ENCODE data around the gene CD48.

The CD48 gene

DNA sequence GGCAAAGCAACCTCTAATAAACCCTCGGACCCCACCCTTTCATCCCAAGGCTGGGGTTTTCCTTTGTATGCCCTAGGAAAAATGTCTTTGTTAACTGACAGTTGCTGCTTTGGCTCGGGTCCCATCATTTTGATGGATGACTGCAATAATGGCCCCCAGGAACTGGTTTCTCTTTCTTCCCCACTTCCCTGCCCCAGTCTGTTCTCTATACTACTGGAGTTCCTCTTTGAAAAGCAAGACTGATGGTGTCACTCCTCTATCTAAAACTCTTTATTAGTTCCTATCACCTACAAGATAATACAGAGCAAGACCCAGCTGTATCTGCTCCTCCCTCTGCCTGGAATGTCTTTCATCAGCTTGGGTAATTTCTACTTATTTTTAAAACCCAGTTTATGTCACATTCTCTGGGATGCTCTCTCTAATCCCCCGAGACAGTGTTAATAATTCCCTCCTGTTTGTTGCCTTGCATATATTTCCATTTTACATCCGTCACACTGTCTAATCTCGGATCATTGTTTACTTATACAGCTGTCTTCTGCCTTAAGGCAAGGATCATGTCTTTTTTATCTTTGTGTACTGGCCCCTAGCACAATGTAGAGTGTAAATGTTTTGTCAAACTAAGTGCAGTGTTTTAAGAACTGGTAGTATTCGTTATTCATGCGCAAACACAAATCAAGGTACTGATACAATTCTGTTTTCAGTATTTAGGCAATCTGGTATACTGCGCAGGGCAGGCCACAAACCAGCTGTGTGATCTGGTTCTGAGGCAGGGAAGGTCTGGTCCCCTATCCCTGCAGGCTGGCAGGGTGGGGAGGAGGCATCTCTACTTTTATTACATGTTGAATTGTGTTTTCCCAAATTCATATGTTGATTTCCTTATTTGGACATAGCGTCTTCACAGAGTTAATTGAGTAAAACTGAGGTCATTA is 80.8 kb downstream of the CD48 start:
- no peak for DNase-seq

DNA sequence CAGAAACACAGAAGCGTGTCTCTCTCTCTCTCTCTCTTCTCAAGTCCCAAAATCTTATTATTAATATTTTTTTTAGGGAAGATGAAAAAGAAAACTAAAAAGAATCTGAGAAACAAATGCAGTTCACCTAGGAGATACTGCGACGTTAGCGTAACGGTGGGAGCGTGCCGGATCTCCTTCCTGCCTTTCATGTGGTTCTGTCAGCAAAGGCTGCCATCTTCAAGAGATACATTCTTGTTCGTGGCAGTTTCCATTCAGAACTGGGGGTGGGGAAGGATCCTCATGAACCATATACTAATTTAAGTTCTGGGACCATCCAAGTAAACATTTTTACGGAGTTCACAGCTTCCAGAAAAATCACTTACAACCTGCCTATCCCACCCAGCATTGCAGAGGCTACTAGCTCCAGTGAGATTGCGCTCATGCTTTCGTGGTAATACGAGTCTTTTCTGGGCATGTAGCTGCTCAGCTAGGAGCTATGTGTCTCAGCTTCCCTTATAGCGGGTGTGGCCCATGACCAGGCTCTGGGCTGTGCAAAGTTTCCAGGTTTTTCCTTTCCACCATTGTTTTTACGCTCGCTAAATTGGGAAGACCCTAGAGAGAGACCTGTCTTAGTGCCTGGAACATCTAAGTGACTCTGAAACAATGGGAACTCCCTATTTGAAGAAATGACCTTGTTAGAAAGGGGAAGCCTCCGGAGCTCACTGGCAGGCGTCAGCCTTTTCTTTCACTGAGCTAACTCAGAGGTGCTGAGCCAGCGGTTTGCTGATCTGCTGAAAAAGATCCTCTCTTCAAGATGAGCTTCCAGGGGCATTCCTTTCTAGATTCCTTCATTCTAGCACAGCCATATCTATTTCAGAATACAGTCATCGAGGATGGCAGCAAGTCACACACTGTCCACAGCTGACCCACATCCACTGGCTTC is 82.1 kb downstream of the CD48 start:
- DNase-seq, result no peak

DNA sequence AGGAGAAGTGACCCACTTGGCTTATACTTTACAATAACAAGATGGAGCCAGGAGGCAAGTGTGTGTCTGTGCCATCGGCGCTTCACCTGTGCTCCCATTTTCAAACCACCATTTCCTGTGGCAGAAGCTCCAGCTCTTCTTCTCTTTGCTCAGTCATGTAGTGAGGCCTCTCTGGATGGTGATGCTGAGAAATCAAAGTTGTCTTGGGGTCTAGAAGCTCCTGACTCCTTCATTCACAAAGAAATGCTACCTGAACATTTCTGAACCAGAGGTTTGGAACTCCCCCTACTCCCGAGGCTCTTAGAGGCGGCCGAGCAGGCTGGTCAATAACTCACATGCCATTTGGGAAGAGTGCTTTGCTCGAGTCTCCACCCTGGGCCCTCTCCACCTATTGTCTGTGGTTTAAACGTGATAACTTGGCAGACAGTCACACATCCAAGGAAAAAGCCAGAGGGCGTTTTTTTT is 82.8 kb downstream of the CD48 start:
- no peak for DNase-seq

Data from fibroblast of skin of right quadriceps (primary cell).